ENCODE data around the gene MAST1.
"Not testable (repeated sequence)": the region's sequence is repeated elsewhere in the genome, so short reads cannot be mapped to it uniquely, and the experiment has no call there.

The MAST1 gene

GRCh38 chr19:12837225-12837624 lies 1.1 kb upstream of the MAST1 start:
- TF ChIP-seq JUND (IDR thresholded peaks at IDR 0.05; ENCODE audit: low read depth), result no peak
- DNase-seq (ENCODE audit: low read depth in 1 of 2, low spot score in 1 of 2), result no peak
- in situ Hi-C loops (cut with HindIII; ENCODE audit: low pct_unique_long_range_greater_than_20kb, low sequenced_read_pairs), result no loop called here

- in situ Hi-C loops (cut with HindIII; ENCODE audit: low pct_unique_long_range_greater_than_20kb, low sequenced_read_pairs), result no loop called here
- TF ChIP-seq JUND (IDR thresholded peaks at IDR 0.05; ENCODE audit: low read depth), result no peak
- DNase-seq (ENCODE audit: low read depth in 1 of 2, low spot score in 1 of 2), result peak in 1 of 2 experiments; percentile 20
These were observed 806 bp downstream of the MAST1 start for GRCh38 chr19:12838886-12839756.

- peak; percentile 73 to 97 for DNase-seq (ENCODE audit: low read depth in 1 of 2, low spot score in 1 of 2)
- in situ Hi-C loops (cut with HindIII; ENCODE audit: low pct_unique_long_range_greater_than_20kb, low sequenced_read_pairs), result no loop called here
- TF ChIP-seq JUND (IDR thresholded peaks at IDR 0.05; ENCODE audit: low read depth), result no peak
These were observed 2.1 kb downstream of the MAST1 start for GRCh38 chr19:12840091-12841079.

- in situ Hi-C loops (cut with HindIII; ENCODE audit: low pct_unique_long_range_greater_than_20kb, low sequenced_read_pairs), result no loop called here
- DNase-seq (ENCODE audit: low read depth in 1 of 2, low spot score in 1 of 2), result peak in 1 of 2 experiments; percentile 23
- no peak for TF ChIP-seq JUND (IDR thresholded peaks at IDR 0.05; ENCODE audit: low read depth)
These were observed 2.8 kb downstream of the MAST1 start for GRCh38 chr19:12841094-12841493.

- in situ Hi-C loops (cut with HindIII; ENCODE audit: low pct_unique_long_range_greater_than_20kb, low sequenced_read_pairs), result no loop called here
- no peak for TF ChIP-seq JUND (IDR thresholded peaks at IDR 0.05; ENCODE audit: low read depth)
- no peak for DNase-seq (ENCODE audit: low read depth in 1 of 2, low spot score in 1 of 2)
These were observed 4.2 kb downstream of the MAST1 start for GRCh38 chr19:12842511-12842910.

- in situ Hi-C loops (cut with HindIII; ENCODE audit: low pct_unique_long_range_greater_than_20kb, low sequenced_read_pairs), result no loop called here
- no peak for TF ChIP-seq JUND (IDR thresholded peaks at IDR 0.05; ENCODE audit: low read depth)
- DNase-seq (ENCODE audit: low read depth in 1 of 2, low spot score in 1 of 2), result no peak
These were observed 5.0 kb downstream of the MAST1 start for GRCh38 chr19:12843328-12843727.

- TF ChIP-seq JUND (IDR thresholded peaks at IDR 0.05; ENCODE audit: low read depth), result no peak
- in situ Hi-C loops (cut with HindIII; ENCODE audit: low pct_unique_long_range_greater_than_20kb, low sequenced_read_pairs), result no loop called here
- no peak for DNase-seq (ENCODE audit: low read depth in 1 of 2, low spot score in 1 of 2)
These were observed 5.9 kb downstream of the MAST1 start for GRCh38 chr19:12843999-12844732.

- in situ Hi-C loops (cut with HindIII; ENCODE audit: low pct_unique_long_range_greater_than_20kb, low sequenced_read_pairs); DNase-seq (ENCODE audit: low read depth in 1 of 2, low spot score in 1 of 2): not testable (repeated sequence)
These were observed 8.3 kb downstream of the MAST1 start for GRCh38 chr19:12846613-12847012.

- TF ChIP-seq JUND (IDR thresholded peaks at IDR 0.05; ENCODE audit: low read depth), result no peak
- peak; percentile 69 to 78 for DNase-seq (ENCODE audit: low read depth in 1 of 2, low spot score in 1 of 2)
- in situ Hi-C loops (cut with HindIII; ENCODE audit: low pct_unique_long_range_greater_than_20kb, low sequenced_read_pairs), result no loop called here
These were observed 9.1 kb downstream of the MAST1 start for GRCh38 chr19:12847159-12848139.

GRCh38 chr19:12856653-12857052 lies 18.3 kb downstream of the MAST1 start:
- no peak for DNase-seq (ENCODE audit: low read depth in 1 of 2, low spot score in 1 of 2)
- TF ChIP-seq JUND (IDR thresholded peaks at IDR 0.05; ENCODE audit: low read depth), result no peak
- in situ Hi-C loops (cut with HindIII; ENCODE audit: low pct_unique_long_range_greater_than_20kb, low sequenced_read_pairs), result no loop called here
